SU-DHL-6 (cell line): ENCODE results near the gene PGAM2.

Experiments used
- H2AFZ ChIP-seq: fragments of 200-600 bp; sonication (generic); 2 replicates; pipeline ENCODE4 v1.6.1; 2014; ENCODE audit warnings: low read depth, mild to moderate bottlenecking, moderate library complexity, mixed read lengths, antibody characterized with exemption, low read length; ENCODE audit not compliant: severe bottlenecking
- H3F3A ChIP-seq: fragments of 200-600 bp; shearing (Covaris generic); 2 replicates; pipeline ENCODE4 v1.6.0; 2016; ENCODE audit warnings: antibody characterized with exemption, mild to moderate bottlenecking; ENCODE audit not compliant: insufficient read depth
- H3K27ac ChIP-seq: fragments of 200-600 bp; sonication (generic); 2 replicates; pipeline ENCODE4 v1.5.1; 2016; ENCODE audit warnings: low read depth, mild to moderate bottlenecking, low read length, moderate library complexity, mixed read lengths
- H3K27me3 ChIP-seq: fragments of 200-600 bp; sonication (generic), shearing (Covaris generic); 2 replicates; pipeline ENCODE4 v1.6.0; 2014; ENCODE audit warnings: mild to moderate bottlenecking, low read length
- H3K36me3 ChIP-seq: fragments of 200-600 bp; sonication (generic); 2 replicates; pipeline ENCODE4 v1.6.1; 2014; ENCODE audit warnings: mild to moderate bottlenecking, low read length, mixed read lengths
- H3K4me2 ChIP-seq: fragments of 300-600, 200-600 bp; shearing (Covaris generic), sonication (generic); 2 replicates; pipeline ENCODE4 v1.6.0; 2014; ENCODE audit warnings: low read length, low read depth, mild to moderate bottlenecking; ENCODE audit not compliant: poor library complexity, severe bottlenecking
- H3K4me3 ChIP-seq: fragments of 200-600 bp; sonication (generic); 2 replicates; pipeline ENCODE4 v1.5.1; 2014; ENCODE audit warnings: antibody characterized with exemption, low read length, mild to moderate bottlenecking, mixed read lengths; ENCODE audit not compliant: insufficient read depth, poor library complexity, severe bottlenecking
- H3K79me2 ChIP-seq: fragments of 200-600 bp; sonication (generic); 2 replicates; pipeline ENCODE4 v1.6.1; 2014; ENCODE audit warnings: mild to moderate bottlenecking, low read length, moderate library complexity; ENCODE audit not compliant: insufficient read depth
- H3K9ac ChIP-seq: fragments of 200-600 bp; sonication (generic); 2 replicates; pipeline ENCODE4 v1.7.0; 2014; ENCODE audit warnings: mild to moderate bottlenecking, low read length
- H3K9me2 ChIP-seq: fragments of 200-600 bp; sonication (generic); replicated peaks from 2 replicates; pipeline ENCODE4 v1.6.1; 2014; ENCODE audit warnings: low read length; ENCODE audit not compliant: insufficient read depth
- H3K9me3 ChIP-seq: fragments of 200-600 bp; sonication (generic); 2 replicates; pipeline ENCODE4 v1.6.1; 2014; ENCODE audit warnings: low read length, mixed read lengths; ENCODE audit not compliant: insufficient read depth
- H4K20me1 ChIP-seq: fragments of 200-600 bp; sonication (generic); 2 replicates; pipeline ENCODE4 v1.6.1; 2014; ENCODE audit warnings: low read depth, mild to moderate bottlenecking, antibody characterized with exemption, low read length, moderate library complexity, mixed read lengths
- EZH2phosphoT487 ChIP-seq: fragments of 200-600 bp; sonication (generic), shearing (Covaris generic); conservative IDR thresholded peaks from 2 replicates; pipeline ENCODE4 v1.6.1; 2018; ENCODE audit warnings: mild to moderate bottlenecking, antibody characterized with exemption, low read length, moderate library complexity, mixed read lengths
- TF ChIP-seq, protein P1 (sequence below): fragments of 200-600 bp; sonication (generic); IDR thresholded peaks from one replicate; pipeline ENCODE4 v1.5.1; 2017; ENCODE audit warnings: antibody characterized with exemption, mild to moderate bottlenecking, low read length, moderate library complexity; ENCODE audit not compliant: insufficient read depth, poor library complexity, severe bottlenecking

PGAM2 gene

GRCh38 chr7:44072364-44073231 lies 7.2 kb upstream of the PGAM2 start:
- H3K79me2 ChIP-seq, result no peaks in the 10 kb centered on the region
- H3K27me3 ChIP-seq, result no peaks in the 10 kb centered on the region
- H3K36me3 ChIP-seq, result no peaks in the 10 kb centered on the region
- no peak overlapping the region for H3K4me2 ChIP-seq
- H2AFZ ChIP-seq, result no peak overlapping the region
- no peaks in the 10 kb centered on the region for H3K9me3 ChIP-seq
- H3K9me2 ChIP-seq, result no peaks in the 10 kb centered on the region
- H3F3A ChIP-seq, result peaks cover 9% of the 10 kb centered on the region
- no peak overlapping the region for H3K27ac ChIP-seq
- TF ChIP-seq, protein P1, sequence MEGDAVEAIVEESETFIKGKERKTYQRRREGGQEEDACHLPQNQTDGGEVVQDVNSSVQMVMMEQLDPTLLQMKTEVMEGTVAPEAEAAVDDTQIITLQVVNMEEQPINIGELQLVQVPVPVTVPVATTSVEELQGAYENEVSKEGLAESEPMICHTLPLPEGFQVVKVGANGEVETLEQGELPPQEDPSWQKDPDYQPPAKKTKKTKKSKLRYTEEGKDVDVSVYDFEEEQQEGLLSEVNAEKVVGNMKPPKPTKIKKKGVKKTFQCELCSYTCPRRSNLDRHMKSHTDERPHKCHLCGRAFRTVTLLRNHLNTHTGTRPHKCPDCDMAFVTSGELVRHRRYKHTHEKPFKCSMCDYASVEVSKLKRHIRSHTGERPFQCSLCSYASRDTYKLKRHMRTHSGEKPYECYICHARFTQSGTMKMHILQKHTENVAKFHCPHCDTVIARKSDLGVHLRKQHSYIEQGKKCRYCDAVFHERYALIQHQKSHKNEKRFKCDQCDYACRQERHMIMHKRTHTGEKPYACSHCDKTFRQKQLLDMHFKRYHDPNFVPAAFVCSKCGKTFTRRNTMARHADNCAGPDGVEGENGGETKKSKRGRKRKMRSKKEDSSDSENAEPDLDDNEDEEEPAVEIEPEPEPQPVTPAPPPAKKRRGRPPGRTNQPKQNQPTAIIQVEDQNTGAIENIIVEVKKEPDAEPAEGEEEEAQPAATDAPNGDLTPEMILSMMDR, result peak; percentile 80
- TF ChIP-seq EZH2phosphoT487, result no peak
- peaks cover 4% of the 10 kb centered on the region; the same call in 1 of the 2 replicates for H4K20me1 ChIP-seq
- H3K4me3 ChIP-seq, result no peak overlapping the region
- H3K9ac ChIP-seq, result no peak overlapping the region

DNA sequence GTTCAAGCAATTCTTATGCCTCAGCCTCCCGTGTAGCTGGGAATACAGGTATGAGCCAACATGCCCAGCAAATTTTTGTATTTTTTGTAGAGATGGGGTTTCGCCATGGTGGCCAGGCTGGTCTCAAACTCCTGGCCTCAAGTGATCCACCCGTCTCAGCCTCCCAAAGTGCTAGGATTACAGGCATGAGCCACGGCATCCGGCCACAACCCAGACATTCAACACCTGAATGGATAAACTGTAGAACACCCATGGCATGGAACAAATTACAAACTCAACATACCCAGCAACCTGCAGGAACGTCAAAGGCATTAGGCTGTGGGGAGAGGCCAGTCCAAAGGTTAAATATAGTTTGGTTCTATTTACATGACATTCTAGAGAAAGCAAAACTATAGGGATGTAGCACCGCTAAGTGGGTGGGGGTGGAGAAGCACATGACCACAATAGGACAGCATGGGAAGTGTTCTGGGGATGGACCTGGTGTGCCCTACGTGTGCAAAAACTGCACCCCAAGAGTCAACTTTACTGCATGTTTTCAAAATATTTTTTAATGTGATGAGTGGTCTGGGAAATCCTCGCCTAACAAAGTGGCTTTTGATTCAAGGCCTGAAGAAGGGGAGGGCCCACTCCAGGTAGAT lies 6.5 kb upstream of the PGAM2 start:
- no peak overlapping the region for H3K27ac ChIP-seq

GRCh38 chr7:44068054-44068453 lies 2.7 kb upstream of the PGAM2 start:
- no peak for TF ChIP-seq EZH2phosphoT487
- TF ChIP-seq, protein P1, result no peak
- Histone ChIP-seq H4K20me1 (peaks cover 4% of the 10 kb centered on the region; the same call in 1 of the 2 replicates), H3K9me3 (no peaks in the 10 kb centered on the region), H3K9me2 (no peaks in the 10 kb centered on the region), H3K9ac (no peak overlapping the region), H3F3A (peaks cover 15% of the 10 kb centered on the region), H3K4me3 (no peak overlapping the region), H3K27ac (no peak overlapping the region), H2AFZ (no peak overlapping the region), H3K27me3 (no peaks in the 10 kb centered on the region), H3K4me2 (no peak overlapping the region), H3K36me3 (no peaks in the 10 kb centered on the region), H3K79me2 (no peaks in the 10 kb centered on the region)

More for the DNA sequence above, 6.5 kb upstream of the PGAM2 start:
- no peaks in the 10 kb centered on the region for H3K36me3 ChIP-seq
- no peaks in the 10 kb centered on the region for H3K27me3 ChIP-seq
- H3K9ac ChIP-seq, result no peak overlapping the region
- H4K20me1 ChIP-seq, result peaks cover 4% of the 10 kb centered on the region; the same call in 1 of the 2 replicates
- no peaks in the 10 kb centered on the region for H3K9me3 ChIP-seq
- H3K9me2 ChIP-seq, result no peaks in the 10 kb centered on the region
- no peak overlapping the region for H3K4me3 ChIP-seq
- H3K4me2 ChIP-seq, result no peak overlapping the region
- H3K79me2 ChIP-seq, result no peaks in the 10 kb centered on the region
- H2AFZ ChIP-seq, result no peak overlapping the region
- H3F3A ChIP-seq, result peaks cover 9% of the 10 kb centered on the region
- no peak for TF ChIP-seq EZH2phosphoT487
- TF ChIP-seq, protein P1, result no peak
